A549 treated with AZD2906 at 1 μM for 4 hours (cell line): ENCODE results near the gene HADHB. TPM values are rescaled to one million over a fixed set of nuclear protein-coding genes. Genes with fewer than 3 reads are reported as not detected.

Experiments
- total RNA-seq: library from RNA; stranded (reverse); fragments of 200-300 nt; extraction: Qiagen RNA extraction; gene quantifications from 5 replicates; pipeline ENCODE4 v1.2.3, GENCODE V29; 2022

HADHB gene
- total RNA-seq: 90.9 to 97.9 TPM (median 97.4 TPM) in 5 replicates

DNA sequence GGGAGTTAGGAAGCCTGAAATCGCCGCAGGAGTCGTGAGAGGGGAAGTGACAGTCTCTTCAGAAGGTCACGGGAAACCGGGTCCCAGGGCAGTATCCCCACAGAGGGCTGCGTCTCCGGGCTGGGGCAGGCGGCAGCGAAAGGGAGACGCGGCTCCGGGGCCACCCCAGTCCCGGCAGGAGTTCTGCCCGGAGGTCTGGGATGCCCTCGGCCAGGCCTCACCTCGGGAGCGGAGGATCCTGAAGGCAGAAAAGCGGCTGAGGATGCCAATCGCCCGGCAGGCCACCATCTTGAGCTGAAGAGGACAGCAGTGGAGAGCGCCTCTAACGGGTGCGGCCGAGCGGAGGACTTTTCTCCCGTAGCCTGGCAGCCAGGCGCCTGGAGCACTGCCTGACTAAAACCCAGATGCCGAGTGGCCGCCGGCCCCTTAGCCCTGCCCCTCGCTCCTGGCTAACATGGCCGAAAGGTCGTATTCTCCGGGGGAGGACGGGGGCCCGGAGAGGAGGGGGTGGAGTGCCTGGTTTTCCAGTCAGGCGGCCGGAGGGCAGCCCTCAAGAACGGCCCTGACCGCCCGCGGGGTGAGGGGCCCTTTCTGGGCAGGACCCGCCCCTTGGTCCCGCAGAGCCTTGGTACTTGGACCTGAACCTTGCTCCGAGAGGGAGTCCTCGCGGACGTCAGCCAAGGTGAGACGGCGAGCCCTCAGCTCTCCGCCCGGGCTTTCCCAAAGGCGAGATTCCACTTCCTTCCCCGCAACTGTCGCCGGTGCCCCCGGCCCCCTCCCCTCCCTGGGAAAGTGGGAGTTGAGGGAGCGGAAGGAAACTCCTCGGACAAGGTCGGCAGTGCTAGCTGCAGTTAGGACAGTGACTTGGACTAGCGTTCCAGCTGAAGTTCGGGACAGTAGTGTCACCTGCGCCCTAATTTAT is at the start of gene HADHB, which contains the start of gene HADHA:
Gene HADHB (plus strand): TSS at position 631 of the 922 bp plus-strand sequence. CDS start 9,316 bp downstream, outside the sequence.
Gene HADHA (minus strand): TSS at position 324 of the 922 bp plus-strand sequence. CDS start 36 bp downstream, at position 288.

Other genes starting within 250 kb of the HADHB start
- gene RAB10, start 210.9 kb upstream of the HADHB start, total RNA-seq: 220 to 313 TPM (median 234 TPM) in 5 replicates
- 6.1 to 8.0 TPM (median 7.4 TPM) in 5 replicates for gene GAREM2, start 71.9 kb upstream of the HADHB start, total RNA-seq
- 112 to 149 TPM (median 119 TPM) in 5 replicates for gene HADHA, start 307 bp upstream of the HADHB start, total RNA-seq
- gene SELENOI, start 101.2 kb downstream of the HADHB start, total RNA-seq: 14.5 to 17.1 TPM (median 16.0 TPM) in 5 replicates
- 0.06 to 0.15 TPM (median 0.10 TPM) in 4 of 5 replicates, not detected in the other for gene ADGRF3, start 101.8 kb downstream of the HADHB start, total RNA-seq
- 0.11 to 0.35 TPM (median 0.29 TPM) in 5 replicates for gene DRC1, start 157.0 kb downstream of the HADHB start, total RNA-seq
- 0.11 to 0.26 TPM (median 0.13 TPM) in 5 replicates for gene OTOF, start 233.2 kb downstream of the HADHB start, total RNA-seq